ENCODE results near the gene HIGD2A.

HIGD2A gene

GRCh38 chr5:176394096-176394495 is 5.5 kb downstream of the HIGD2A start:
- no peak overlapping the region for H3K4me3 ChIP-seq (ENCODE audit: low read depth, low read length)
- no peak for TF ChIP-seq CTCF (IDR thresholded peaks at IDR 0.05; ENCODE audit: low read depth, low read length)
- in situ Hi-C loops (cut with HindIII; ENCODE audit: low sequenced_read_pairs), result no loop called here
- DNase-seq (ENCODE audit: low read depth, low spot score), result no peak

GRCh38 chr5:176394881-176395675 is 6.5 kb downstream of the HIGD2A start:
- DNase-seq (ENCODE audit: low read depth, low spot score), result no peak
- in situ Hi-C loops (cut with HindIII; ENCODE audit: low sequenced_read_pairs), result no loop called here
- H3K4me3 ChIP-seq (ENCODE audit: low read depth, low read length), result no peak overlapping the region
- TF ChIP-seq CTCF (IDR thresholded peaks at IDR 0.05; ENCODE audit: low read depth, low read length), result no peak

GRCh38 chr5:176396330-176396729 is 7.8 kb downstream of the HIGD2A start:
- H3K4me3 ChIP-seq (ENCODE audit: low read depth, low read length), result no peak overlapping the region
- DNase-seq (ENCODE audit: low read depth, low spot score), result peak; percentile 25
- no peak for TF ChIP-seq CTCF (IDR thresholded peaks at IDR 0.05; ENCODE audit: low read depth, low read length)
- in situ Hi-C loops (cut with HindIII; ENCODE audit: low sequenced_read_pairs), result no loop called here

DNA sequence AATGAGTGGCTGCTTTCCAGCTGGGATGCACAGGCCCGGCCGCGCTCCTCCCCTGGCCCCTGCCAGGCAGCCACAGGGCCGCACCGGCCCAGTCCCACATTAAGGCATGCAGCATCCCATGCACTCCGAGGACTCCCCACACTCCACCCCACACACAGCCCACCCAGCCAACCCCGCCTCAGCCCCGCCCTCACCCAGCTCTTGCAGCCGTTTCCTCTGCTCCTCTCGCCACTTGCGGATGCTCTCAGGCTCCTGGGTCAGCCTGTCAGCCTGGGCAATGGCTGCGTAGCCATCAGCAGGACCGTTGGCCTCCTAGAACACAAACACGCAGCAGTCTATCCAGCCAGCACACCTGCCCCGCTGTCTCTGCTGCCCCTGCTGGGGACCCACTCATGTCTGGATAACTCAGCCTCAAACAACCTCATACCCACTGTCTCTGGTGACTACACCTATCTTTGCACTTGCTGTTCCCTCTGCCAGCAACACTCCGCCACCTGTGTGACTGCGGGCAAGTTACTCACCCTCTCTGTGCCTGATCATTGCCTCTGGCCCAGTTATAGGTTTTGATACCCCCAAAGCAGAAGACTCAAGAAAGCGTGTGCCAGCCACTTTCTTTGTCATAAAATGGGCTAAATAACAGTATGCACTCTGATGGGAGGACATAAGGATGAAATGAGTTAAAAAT is 9.3 kb downstream of the HIGD2A start:
- DNase-seq (ENCODE audit: low read depth, low spot score), result no peak
- H3K4me3 ChIP-seq (ENCODE audit: low read depth, low read length), result no peak overlapping the region
- in situ Hi-C loops (cut with HindIII; ENCODE audit: low sequenced_read_pairs), result no loop called here
- TF ChIP-seq CTCF (IDR thresholded peaks at IDR 0.05; ENCODE audit: low read depth, low read length), result no peak

DNA sequence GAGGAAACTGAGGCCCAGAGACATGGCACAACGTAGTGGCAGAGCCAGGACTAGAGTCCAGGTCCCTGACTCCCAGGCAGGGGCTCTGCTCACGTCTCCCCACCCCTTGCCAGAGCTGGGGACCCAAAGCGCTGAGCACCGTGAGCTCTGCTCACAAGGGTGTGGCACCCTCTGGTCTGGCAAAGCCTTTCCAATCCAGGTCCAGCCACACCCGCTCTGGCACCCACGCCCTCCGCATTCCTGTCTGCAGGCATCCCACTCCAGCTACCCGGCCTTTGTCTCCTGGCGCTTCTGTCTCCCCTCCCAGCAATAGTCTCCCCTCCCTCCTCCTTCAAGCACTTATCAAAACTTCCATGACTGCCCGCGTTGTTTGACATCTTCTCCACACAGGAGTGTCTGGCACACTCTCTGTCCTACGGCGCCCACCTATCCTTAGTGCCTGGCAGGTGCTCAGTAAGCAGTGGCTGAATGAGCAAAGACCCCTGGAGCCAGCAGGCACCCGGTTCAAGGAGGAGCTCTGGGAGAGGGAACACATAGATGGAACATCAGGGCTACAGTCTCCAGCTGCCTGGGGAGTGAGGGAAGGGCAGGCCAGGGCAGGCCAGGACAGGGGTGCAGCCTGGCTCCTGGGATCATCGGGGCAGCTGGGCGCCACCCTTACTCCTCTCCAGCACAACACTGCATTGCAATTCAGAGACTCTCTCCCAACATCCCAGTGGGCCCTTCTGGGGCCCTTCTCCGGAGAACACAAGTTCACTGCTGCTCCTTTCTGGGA is 12.0 kb downstream of the HIGD2A start:
- in situ Hi-C loops (cut with HindIII; ENCODE audit: low sequenced_read_pairs), result no loop called here
- DNase-seq (ENCODE audit: low read depth, low spot score), result no peak
- TF ChIP-seq CTCF (IDR thresholded peaks at IDR 0.05; ENCODE audit: low read depth, low read length), result no peak
- no peak overlapping the region for H3K4me3 ChIP-seq (ENCODE audit: low read depth, low read length)
